Effector memory CD4-positive, alpha-beta T cell (primary cell): Measurements from ENCODE around the gene ESPN.
"Not testable (repeated sequence)": the region's sequence is repeated elsewhere in the genome, so short reads cannot be mapped to it uniquely, and the experiment has no call there.

Experiments
- DNase-seq, 3 donors: peaks; one replicate each; pipeline ENCODE4 v3.0.0-alpha.2; 2020
- H3K27ac ChIP-seq: 2 replicates; pipeline ENCODE4 v1.7.0; 2013; ENCODE audit warnings: mild to moderate bottlenecking, low read length, moderate library complexity; ENCODE audit not compliant: insufficient read depth, poor library complexity, severe bottlenecking
- H3K27me3 ChIP-seq: replicated peaks from 2 replicates; pipeline ENCODE4 v1.7.0; 2013; ENCODE audit warnings: mild to moderate bottlenecking, low read length; ENCODE audit not compliant: insufficient read depth, control insufficient read depth, poor library complexity, severe bottlenecking
- H3K36me3 ChIP-seq: 2 replicates; pipeline ENCODE4 v1.7.0; 2013; ENCODE audit warnings: mild to moderate bottlenecking, low read length, moderate library complexity; ENCODE audit not compliant: control insufficient read depth, insufficient read depth
- H3K4me1 ChIP-seq: 2 replicates; pipeline ENCODE4 v1.7.0; 2013; ENCODE audit warnings: low read length, mild to moderate bottlenecking; ENCODE audit not compliant: control insufficient read depth, insufficient read depth, poor library complexity, severe bottlenecking
- H3K4me3 ChIP-seq: 2 replicates; pipeline ENCODE4 v1.7.0; 2013; ENCODE audit warnings: low read length, low read depth, mild to moderate bottlenecking; ENCODE audit not compliant: insufficient read depth, poor library complexity, severe bottlenecking
- H3K9me3 ChIP-seq: 2 replicates; pipeline ENCODE4 v1.7.0; 2013; ENCODE audit warnings: mild to moderate bottlenecking, low read length, moderate library complexity; ENCODE audit not compliant: control insufficient read depth

The ESPN gene

GRCh38 chr1:6447016-6447817 lies 22.6 kb downstream of the ESPN start:
- H3K4me3 ChIP-seq, result peak overlapping the region; percentile 61
- no peaks in the 10 kb centered on the region for H3K36me3 ChIP-seq
- DNase-seq, result no peak
- H3K4me1 ChIP-seq, result peaks cover 23% of the 10 kb centered on the region
- H3K27me3 ChIP-seq, result peaks cover 19% of the 10 kb centered on the region
- H3K9me3 ChIP-seq, result no peaks in the 10 kb centered on the region
- H3K27ac ChIP-seq, result no peak overlapping the region

- DNase-seq, result peak; percentile 53 to 55 (median 53)
- peak overlapping the region; percentile 61 for H3K4me3 ChIP-seq
- no peaks in the 10 kb centered on the region for H3K9me3 ChIP-seq
- peaks cover 19% of the 10 kb centered on the region for H3K27me3 ChIP-seq
- H3K4me1 ChIP-seq, result peaks cover 23% of the 10 kb centered on the region
- H3K36me3 ChIP-seq, result no peaks in the 10 kb centered on the region
- no peak overlapping the region for H3K27ac ChIP-seq
Observed at GRCh38 chr1:6447818-6448748, 23.5 kb downstream of the ESPN start.

DNA sequence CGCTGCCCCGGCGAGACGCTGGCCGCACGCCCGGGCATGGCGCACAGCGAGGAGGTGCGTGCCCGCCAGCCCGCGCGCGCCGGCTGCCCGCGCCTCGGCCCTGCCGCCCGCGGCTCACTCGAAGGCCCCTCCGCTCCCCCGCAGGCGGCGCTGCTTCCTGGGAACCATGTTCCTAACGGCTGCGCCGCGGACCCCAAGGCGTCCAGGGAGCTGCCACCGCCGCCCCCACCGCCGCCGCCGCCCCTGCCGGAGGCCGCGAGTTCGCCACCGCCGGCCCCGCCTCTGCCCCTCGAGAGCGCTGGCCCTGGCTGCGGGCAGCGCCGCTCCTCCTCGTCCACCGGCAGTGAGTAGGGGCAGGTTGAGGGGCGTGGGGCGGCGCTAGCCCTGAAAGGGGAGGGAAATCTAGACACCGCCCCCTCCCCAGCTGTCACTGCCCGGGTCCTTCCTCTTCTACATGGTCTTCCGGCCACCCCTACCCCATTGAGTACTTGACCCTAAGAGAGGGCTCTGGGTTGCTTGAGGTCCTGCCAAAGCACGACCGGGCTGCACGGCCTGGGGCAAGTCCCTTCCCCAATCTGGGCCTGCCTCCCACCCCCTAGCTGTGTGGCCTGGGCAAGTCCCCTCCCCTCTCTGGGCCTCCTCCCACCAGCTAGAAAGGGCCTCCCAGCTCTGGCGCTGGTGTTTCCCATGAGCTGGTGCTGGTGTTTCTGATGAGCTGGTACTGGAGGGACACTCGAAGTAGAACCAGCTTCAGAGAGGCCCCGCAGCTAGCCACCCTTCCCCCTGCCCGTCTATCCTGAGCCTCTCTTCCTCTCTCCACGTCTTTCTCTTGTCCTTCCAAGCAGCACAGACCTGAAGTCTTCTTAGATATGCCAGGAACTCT lies 24.4 kb downstream of the ESPN start:
- Histone ChIP-seq H3K9me3 (no peaks in the 10 kb centered on the region), H3K27ac (no peak overlapping the region), H3K4me3 (no peak overlapping the region), H3K27me3 (peaks cover 19% of the 10 kb centered on the region), H3K4me1 (peaks cover 23% of the 10 kb centered on the region), H3K36me3 (no peaks in the 10 kb centered on the region)
- DNase-seq, result peak in 2 of 3 donors; percentile 25 to 30

- DNase-seq, result no peak
- no peaks in the 10 kb centered on the region for H3K9me3 ChIP-seq
- no peak overlapping the region for H3K27ac ChIP-seq
- no peaks in the 10 kb centered on the region for H3K36me3 ChIP-seq
- H3K27me3 ChIP-seq, result peaks cover 19% of the 10 kb centered on the region
- no peak overlapping the region for H3K4me3 ChIP-seq
- peaks cover 28% of the 10 kb centered on the region for H3K4me1 ChIP-seq
Observed at GRCh38 chr1:6450005-6450450, 25.5 kb downstream of the ESPN start.

DNA sequence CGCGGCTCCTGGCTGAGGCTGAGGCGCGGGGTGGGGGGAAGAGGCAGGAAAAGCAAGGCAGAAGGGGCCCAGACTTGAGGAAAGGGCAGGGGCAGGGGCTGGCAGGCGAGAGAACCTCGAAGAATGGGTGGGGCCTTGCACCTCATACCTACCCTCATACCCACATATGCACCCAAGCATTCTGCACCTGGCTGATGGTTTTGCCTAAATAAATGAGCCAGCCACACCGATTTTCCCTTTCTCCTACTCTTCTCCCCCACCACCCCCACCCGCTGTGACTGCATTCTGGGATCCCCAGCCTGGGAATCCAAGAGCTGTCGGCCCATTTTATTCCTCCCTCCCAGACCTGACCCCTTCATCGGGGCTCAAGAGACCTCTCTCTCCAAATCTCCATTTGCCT lies 25.9 kb downstream of the ESPN start:
- H3K27ac ChIP-seq, DNase-seq, H3K4me3 ChIP-seq, H3K9me3 ChIP-seq, H3K36me3 ChIP-seq: not testable (repeated sequence)
- H3K27me3 ChIP-seq, result peaks cover 19% of the 10 kb centered on the region
- peaks cover 30% of the 10 kb centered on the region for H3K4me1 ChIP-seq

DNA sequence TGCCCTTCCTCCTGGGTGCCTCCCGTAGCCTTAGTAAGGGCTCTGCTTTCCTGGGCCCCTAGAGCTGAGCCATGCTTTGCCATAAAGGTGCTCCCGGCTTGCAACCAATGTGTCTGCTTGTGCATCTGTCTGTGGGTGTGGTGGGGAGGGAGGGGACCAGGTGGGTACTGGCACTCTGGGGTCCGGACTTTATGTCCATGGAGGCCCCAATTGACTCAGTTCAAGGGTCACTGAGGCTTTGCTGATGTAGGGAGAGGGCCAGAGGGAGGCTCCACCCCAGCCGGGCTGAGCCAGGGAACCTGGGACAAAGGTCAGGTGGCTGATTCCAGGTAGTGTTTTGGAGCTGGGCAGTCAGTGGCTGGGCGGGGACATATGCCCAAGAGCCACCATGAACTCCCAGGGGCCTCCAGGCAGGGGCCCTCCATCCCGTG lies 26.4 kb downstream of the ESPN start:
- DNase-seq, result no peak
- Histone ChIP-seq H3K27ac (no peak overlapping the region), H3K4me1 (peaks cover 33% of the 10 kb centered on the region), H3K9me3 (no peaks in the 10 kb centered on the region), H3K4me3 (no peak overlapping the region), H3K36me3 (no peaks in the 10 kb centered on the region), H3K27me3 (peaks cover 19% of the 10 kb centered on the region)

- H3K4me1 ChIP-seq, result peaks cover 11% of the 10 kb centered on the region
- not testable (repeated sequence) for H3K9me3 ChIP-seq, DNase-seq, H3K36me3 ChIP-seq, H3K27ac ChIP-seq, H3K4me3 ChIP-seq, H3K27me3 ChIP-seq
Observed at GRCh38 chr1:6453895-6454855, 29.6 kb downstream of the ESPN start.

- no peaks in the 10 kb centered on the region for H3K9me3 ChIP-seq
- DNase-seq, result peak in 2 of 3 donors; percentile 38
- no peaks in the 10 kb centered on the region for H3K27me3 ChIP-seq
- H3K27ac ChIP-seq, result no peak overlapping the region
- no peaks in the 10 kb centered on the region for H3K36me3 ChIP-seq
- H3K4me3 ChIP-seq, result no peak overlapping the region
- peaks cover 21% of the 10 kb centered on the region for H3K4me1 ChIP-seq
Observed at GRCh38 chr1:6454856-6455751, 30.5 kb downstream of the ESPN start.
